HEK293 (cell line): ENCODE results near the gene STAB1.

Experiments used
- CTCF ChIP-seq: fragments of 450-650 bp; formaldehyde crosslinking; IDR thresholded peaks from 2 replicates; pipeline ENCODE4 v1.5.1; 2016; ENCODE audit warnings: missing biosample characterization, missing genetic modification characterization
- GLIS2 ChIP-seq: fragments of 450-650 bp; formaldehyde crosslinking; IDR thresholded peaks from 2 replicates; pipeline ENCODE4 v1.5.1; 2016; ENCODE audit warnings: missing biosample characterization, missing genetic modification characterization
- HOXC10 ChIP-seq: sonication (generic); formaldehyde crosslinking; IDR thresholded peaks from 2 replicates; pipeline ENCODE4 v1.8.1; 2023; ENCODE audit warnings: mild to moderate bottlenecking, missing genetic modification reagents
- KLF1 ChIP-seq: fragments of 450-650 bp; formaldehyde crosslinking; IDR thresholded peaks from 2 replicates; pipeline ENCODE4 v1.5.1; 2016; ENCODE audit warnings: missing biosample characterization, missing genetic modification characterization
- PBX3 ChIP-seq: sonication (generic); formaldehyde crosslinking; IDR thresholded peaks from 2 replicates; pipeline ENCODE4 v1.8.1; 2022; ENCODE audit warnings: mild to moderate bottlenecking, moderate library complexity, missing genetic modification reagents
- REST ChIP-seq: fragments of 450-650 bp; formaldehyde crosslinking; IDR thresholded peaks from 2 replicates; pipeline ENCODE4 v1.5.1; 2016; ENCODE audit warnings: missing biosample characterization, missing genetic modification characterization
- SCRT2 ChIP-seq: fragments of 450-650 bp; formaldehyde crosslinking; IDR thresholded peaks from 2 replicates; pipeline ENCODE4 v1.5.1; 2016; ENCODE audit warnings: missing biosample characterization, missing genetic modification characterization
- SP2 ChIP-seq: fragments of 450-650 bp; formaldehyde crosslinking; IDR thresholded peaks from 2 replicates; pipeline ENCODE4 v1.5.1; 2016; ENCODE audit warnings: missing biosample characterization, missing genetic modification characterization
- YY2 ChIP-seq: fragments of 450-650 bp; formaldehyde crosslinking; IDR thresholded peaks from 2 replicates; pipeline ENCODE4 v1.5.1; 2016; ENCODE audit warnings: missing biosample characterization, missing genetic modification characterization
- ZBTB7A ChIP-seq: fragments of 450-650 bp; formaldehyde crosslinking; IDR thresholded peaks from 2 replicates; pipeline ENCODE4 v1.5.1; 2016; ENCODE audit warnings: low read depth, missing biosample characterization, missing genetic modification characterization
- ZNF138 ChIP-seq: fragments of 450-650 bp; formaldehyde crosslinking; IDR thresholded peaks from 2 replicates; pipeline ENCODE4 v1.5.1; 2016; ENCODE audit warnings: missing biosample characterization, missing genetic modification characterization, borderline replicate concordance
- ZNF157 ChIP-seq: fragments of 450-650 bp; formaldehyde crosslinking; IDR thresholded peaks from 2 replicates; pipeline ENCODE4 v1.5.1; 2016; ENCODE audit warnings: missing biosample characterization, missing genetic modification characterization
- ZNF449 ChIP-seq: fragments of 450-650 bp; formaldehyde crosslinking; IDR thresholded peaks from 2 replicates; pipeline ENCODE4 v1.5.1; 2017; ENCODE audit warnings: missing biosample characterization, mild to moderate bottlenecking, missing genetic modification characterization, moderate library complexity
- ZNF501 ChIP-seq: fragments of 450-650 bp; formaldehyde crosslinking; IDR thresholded peaks from 2 replicates; pipeline ENCODE4 v1.5.1; 2016; ENCODE audit warnings: missing biosample characterization, missing genetic modification characterization

- no peak for TF ChIP-seq CTCF (tag by site-specific recombination)
- no peak for TF ChIP-seq ZNF501 (tag by site-specific recombination)
- TF ChIP-seq HOXC10 (CRISPR knock-in tag) = no peak
- no peak for TF ChIP-seq YY2
- TF ChIP-seq REST (tag by site-specific recombination) = no peak
- TF ChIP-seq GLIS2 (tag by site-specific recombination) = no peak
- TF ChIP-seq ZBTB7A (tag by site-specific recombination) = no peak
- TF ChIP-seq KLF1 = no peak
- TF ChIP-seq ZNF157 (tag by site-specific recombination) = no peak
- TF ChIP-seq ZNF138 = no peak
- no peak for TF ChIP-seq PBX3 (CRISPR knock-in tag)
- TF ChIP-seq SCRT2 (tag by site-specific recombination) = no peak
- no peak for TF ChIP-seq ZNF449 (tag by site-specific recombination)
- TF ChIP-seq SP2 (tag by site-specific recombination) = no peak
These were observed 17.4 kb upstream of the STAB1 start for GRCh38 chr3:52477796-52478095.
